Measurements from ENCODE around the gene COPZ2. TPM values are rescaled to one million over a fixed set of nuclear protein-coding genes. Genes with fewer than 3 reads are reported as not detected.
A peak's percentile ranks its signal among the peaks of the same experiment; 100 is the strongest.

The COPZ2 gene
- total RNA-seq, 4 donors from 2014 or later = 58.1 to 73.9 (median 64.1) TPM

DNA sequence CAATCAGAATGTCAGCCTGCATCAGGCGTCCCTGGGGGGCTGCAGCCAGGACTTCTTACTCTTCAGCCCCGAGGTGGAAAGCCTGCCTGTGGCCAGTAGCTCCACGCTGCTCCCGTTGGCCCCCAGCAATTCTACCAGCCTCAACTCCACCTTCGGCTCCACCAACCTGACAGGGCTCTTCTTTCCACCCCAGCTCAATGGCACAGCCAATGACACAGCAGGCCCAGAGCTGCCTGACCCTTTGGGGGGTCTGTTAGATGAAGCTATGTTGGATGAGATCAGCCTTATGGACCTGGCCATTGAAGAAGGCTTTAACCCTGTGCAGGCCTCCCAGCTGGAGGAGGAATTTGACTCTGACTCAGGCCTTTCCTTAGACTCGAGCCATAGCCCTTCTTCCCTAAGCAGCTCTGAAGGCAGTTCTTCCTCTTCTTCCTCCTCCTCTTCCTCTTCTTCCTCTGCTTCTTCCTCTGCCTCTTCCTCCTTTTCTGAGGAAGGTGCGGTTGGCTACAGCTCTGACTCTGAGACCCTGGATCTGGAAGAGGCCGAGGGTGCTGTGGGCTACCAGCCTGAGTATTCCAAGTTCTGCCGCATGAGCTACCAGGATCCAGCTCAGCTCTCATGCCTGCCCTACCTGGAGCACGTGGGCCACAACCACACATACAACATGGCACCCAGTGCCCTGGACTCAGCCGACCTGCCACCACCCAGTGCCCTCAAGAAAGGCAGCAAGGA lies 21.0 kb upstream of the COPZ2 start:
- peaks cover 45 to 77% (median 51%) of the 10 kb centered on the region in 4 donors for H3K4me1 ChIP-seq
- TF ChIP-seq EP300 (IDR thresholded peaks at IDR 0.05) (no peak), POLR2AphosphoS5 (IDR thresholded peaks at IDR 0.05) (no peak), POLR2A (IDR thresholded peaks at IDR 0.05; ENCODE audit: low read depth) (no peak)
- TF ChIP-seq, protein P1, sequence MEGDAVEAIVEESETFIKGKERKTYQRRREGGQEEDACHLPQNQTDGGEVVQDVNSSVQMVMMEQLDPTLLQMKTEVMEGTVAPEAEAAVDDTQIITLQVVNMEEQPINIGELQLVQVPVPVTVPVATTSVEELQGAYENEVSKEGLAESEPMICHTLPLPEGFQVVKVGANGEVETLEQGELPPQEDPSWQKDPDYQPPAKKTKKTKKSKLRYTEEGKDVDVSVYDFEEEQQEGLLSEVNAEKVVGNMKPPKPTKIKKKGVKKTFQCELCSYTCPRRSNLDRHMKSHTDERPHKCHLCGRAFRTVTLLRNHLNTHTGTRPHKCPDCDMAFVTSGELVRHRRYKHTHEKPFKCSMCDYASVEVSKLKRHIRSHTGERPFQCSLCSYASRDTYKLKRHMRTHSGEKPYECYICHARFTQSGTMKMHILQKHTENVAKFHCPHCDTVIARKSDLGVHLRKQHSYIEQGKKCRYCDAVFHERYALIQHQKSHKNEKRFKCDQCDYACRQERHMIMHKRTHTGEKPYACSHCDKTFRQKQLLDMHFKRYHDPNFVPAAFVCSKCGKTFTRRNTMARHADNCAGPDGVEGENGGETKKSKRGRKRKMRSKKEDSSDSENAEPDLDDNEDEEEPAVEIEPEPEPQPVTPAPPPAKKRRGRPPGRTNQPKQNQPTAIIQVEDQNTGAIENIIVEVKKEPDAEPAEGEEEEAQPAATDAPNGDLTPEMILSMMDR (IDR thresholded peaks at IDR 0.05) = no peak
- H3K27me3 ChIP-seq = no peaks in the 10 kb centered on the region
- no peaks in the 10 kb centered on the region for H3K9me3 ChIP-seq
- intact Hi-C loops (cut with DNase I) = no loop called here
- WGBS = 76% methylated on average over 11 of the region's 11 CpGs
- no peak for DNase-seq (ENCODE audit: extremely low spot score)
- H3K36me3 ChIP-seq = peaks cover 66 to 92% (median 84%) of the 10 kb centered on the region in 4 donors
- no peak overlapping the region for H3K4me3 ChIP-seq
- H3K27ac ChIP-seq (replicated peaks in 1 of 4) = peak overlapping the region in 1 of 4 donors; percentile 14

DNA sequence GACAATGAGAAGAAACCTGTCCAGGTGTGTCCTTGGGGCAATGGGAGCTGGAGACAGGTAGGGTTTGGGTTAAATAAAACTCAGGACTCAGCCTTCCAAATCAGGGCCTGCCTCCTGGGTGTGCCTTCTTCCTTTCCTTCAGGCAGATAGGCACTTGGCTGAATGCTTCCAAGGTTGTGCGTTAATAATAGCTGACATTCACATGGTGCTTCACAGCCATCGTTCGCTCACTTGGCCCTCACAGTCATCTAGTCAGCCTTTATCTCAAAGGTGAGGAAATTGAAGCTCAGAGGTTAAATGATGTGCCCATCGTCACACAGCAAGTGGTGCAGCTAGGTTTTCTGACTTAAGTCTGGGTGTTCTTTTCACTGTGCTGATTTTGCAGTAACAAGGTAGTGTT lies 20.0 kb upstream of the COPZ2 start:
- Histone ChIP-seq H3K27me3 (no peaks in the 10 kb centered on the region), H3K4me3 (no peak overlapping the region), H3K4me1 (peaks cover 54 to 85% (median 59%) of the 10 kb centered on the region in 4 donors), H3K36me3 (peaks cover 58 to 86% (median 77%) of the 10 kb centered on the region in 4 donors), H3K27ac (replicated peaks in 1 of 4) (peak overlapping the region in 1 of 4 donors; percentile 39), H3K9me3 (no peaks in the 10 kb centered on the region)
- TF ChIP-seq POLR2A (IDR thresholded peaks at IDR 0.05; ENCODE audit: low read depth) (no peak), POLR2AphosphoS5 (IDR thresholded peaks at IDR 0.05) (no peak), EP300 (IDR thresholded peaks at IDR 0.05) (no peak)
- TF ChIP-seq, protein P1 (IDR thresholded peaks at IDR 0.05) = no peak
- 81% methylated on average over 4 of the region's 4 CpGs for WGBS
- intact Hi-C loops (cut with DNase I) = no loop called here
- DNase-seq (ENCODE audit: extremely low spot score) = no peak

- WGBS = 52% methylated on average over 2 of the region's 2 CpGs
Observed at GRCh38 chr17:48056879-48057278, 19.3 kb upstream of the COPZ2 start.

GRCh38 chr17:48056246-48056745 lies 18.7 kb upstream of the COPZ2 start:
- no peaks in the 10 kb centered on the region for H3K27me3 ChIP-seq
- DNase-seq (ENCODE audit: extremely low spot score) = no peak
- peaks cover 46 to 82% (median 65%) of the 10 kb centered on the region in 4 donors for H3K36me3 ChIP-seq
- peaks cover 66 to 87% (median 68%) of the 10 kb centered on the region in 4 donors for H3K4me1 ChIP-seq
- TF ChIP-seq POLR2AphosphoS5 (IDR thresholded peaks at IDR 0.05) (no peak), POLR2A (IDR thresholded peaks at IDR 0.05; ENCODE audit: low read depth) (no peak), EP300 (IDR thresholded peaks at IDR 0.05) (no peak)
- TF ChIP-seq, protein P1 (IDR thresholded peaks at IDR 0.05) = no peak
- H3K27ac ChIP-seq (replicated peaks in 1 of 4) = peak overlapping the region in 3 of 4 donors; percentile 8 to 97 (median 63)
- intact Hi-C loops (cut with DNase I) = no loop called here
- H3K9me3 ChIP-seq = no peaks in the 10 kb centered on the region
- WGBS = 90% methylated on average over 10 of the region's 10 CpGs
- no peak overlapping the region for H3K4me3 ChIP-seq

More at GRCh38 chr17:48056879-48057278, 19.3 kb upstream of the COPZ2 start:
- peaks cover 61 to 86% (median 64%) of the 10 kb centered on the region in 4 donors for H3K4me1 ChIP-seq
- intact Hi-C loops (cut with DNase I) = no loop called here
- H3K27me3 ChIP-seq = no peaks in the 10 kb centered on the region
- no peak for DNase-seq (ENCODE audit: extremely low spot score)
- TF ChIP-seq POLR2AphosphoS5 (IDR thresholded peaks at IDR 0.05) = no peak
- TF ChIP-seq EP300 (IDR thresholded peaks at IDR 0.05) = no peak
- TF ChIP-seq, protein P1 (IDR thresholded peaks at IDR 0.05) = no peak
- TF ChIP-seq POLR2A (IDR thresholded peaks at IDR 0.05; ENCODE audit: low read depth) = no peak
- no peak overlapping the region for H3K4me3 ChIP-seq
- H3K36me3 ChIP-seq = peaks cover 50 to 84% (median 69%) of the 10 kb centered on the region in 4 donors
- no peaks in the 10 kb centered on the region for H3K9me3 ChIP-seq
- H3K27ac ChIP-seq (replicated peaks in 1 of 4) = peak overlapping the region in 2 of 4 donors; percentile 39 to 97
